ENCODE results near the gene CHGA.

CHGA gene

GRCh38 chr14:92982956-92983355, 60.0 kb downstream of the CHGA start:
- DNase-seq (ENCODE audit: low spot score) = no peak

DNA sequence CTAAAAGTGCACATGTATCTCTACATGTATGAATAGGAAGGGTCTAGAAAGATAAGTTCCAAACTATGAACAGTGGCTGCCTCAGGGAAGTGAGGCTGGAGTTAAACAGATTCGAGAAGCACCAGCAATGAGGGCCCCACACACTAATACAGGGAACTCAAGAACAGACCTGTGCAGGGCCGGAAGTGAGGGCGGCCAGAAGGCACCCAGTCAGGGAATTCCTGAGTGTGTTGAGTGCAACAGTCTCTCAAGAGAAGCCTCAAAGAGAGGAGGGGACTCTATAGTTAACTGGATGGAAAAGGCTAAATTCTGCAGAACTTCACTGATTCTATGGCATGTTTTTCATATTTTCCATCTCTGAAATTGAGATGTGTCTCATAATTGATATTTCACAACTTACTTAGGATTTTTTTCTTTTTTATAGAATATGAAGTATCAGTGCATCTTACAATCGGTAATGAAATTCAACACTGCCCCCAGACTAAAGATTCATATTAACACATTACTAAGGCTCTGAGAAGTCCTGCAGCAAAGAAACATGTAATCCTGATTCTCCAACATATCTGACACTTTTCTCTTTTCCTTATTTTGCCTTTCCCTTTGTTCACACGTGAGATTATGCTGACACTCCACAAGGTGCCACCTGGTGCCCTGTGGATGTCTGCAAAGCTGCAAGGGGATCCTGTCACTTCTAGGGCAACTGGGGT, 61.3 kb downstream of the CHGA start:
- no peak for DNase-seq (ENCODE audit: low spot score)
